ENCODE results near the gene ACADS. TPM values are rescaled to one million over a fixed set of nuclear protein-coding genes. Genes with fewer than 3 reads are reported as not detected.

ACADS gene
- total RNA-seq, 2 donors from 2014 or later: 86.0 to 202 TPM

DNA sequence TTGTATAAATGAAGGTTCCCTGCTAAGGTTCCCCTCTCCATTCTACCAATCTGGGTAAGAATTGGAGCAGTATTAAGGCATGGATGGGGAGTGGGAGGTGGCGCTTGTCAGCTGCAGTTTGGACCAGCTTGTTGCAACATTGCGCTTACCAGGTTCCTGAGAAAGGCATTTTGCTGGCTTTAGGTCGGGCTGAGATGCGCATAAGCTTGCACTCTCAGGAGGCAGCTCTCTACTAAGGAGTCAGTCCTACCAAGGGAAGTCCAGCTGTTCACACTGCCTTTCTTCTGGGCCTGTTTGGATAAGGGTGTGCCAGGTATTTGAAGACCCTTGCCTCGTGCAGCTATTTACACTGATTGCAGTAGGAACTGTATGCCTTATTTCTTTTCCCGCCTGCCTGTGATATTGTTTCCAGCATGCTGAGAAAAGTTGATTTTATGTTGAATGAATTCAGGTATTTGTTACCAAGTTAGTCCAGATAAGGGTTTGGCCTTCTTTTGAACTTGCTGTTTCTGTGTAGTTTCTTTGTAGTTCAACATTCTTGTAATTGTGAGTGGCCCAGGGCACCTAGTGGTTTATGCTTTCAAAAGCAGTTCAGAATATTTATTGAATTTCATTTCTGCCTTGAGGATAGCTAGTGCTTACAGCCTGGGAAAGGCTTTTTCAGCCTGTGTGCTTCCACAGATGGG lies 36.1 kb upstream of the ACADS start:
- intact Hi-C loops (cut with DNase I): no loop called here
- Histone ChIP-seq H3K4me3 (peak overlapping the region; percentile 94), H3K9ac (ENCODE audit: low read depth in 2 of 2, low read length in 2 of 2) (peak overlapping the region in 1 of 2 donors; percentile 80), H3K27me3 (no peaks in the 10 kb centered on the region), H3K4me1 (peaks cover 18% of the 10 kb centered on the region), H3K9me3 (no peaks in the 10 kb centered on the region), H3K27ac (peak overlapping the region; percentile 89), H3K36me3 (peaks cover 6% of the 10 kb centered on the region)
- peak; percentile 36 for DNase-seq
- TF ChIP-seq, protein P1, sequence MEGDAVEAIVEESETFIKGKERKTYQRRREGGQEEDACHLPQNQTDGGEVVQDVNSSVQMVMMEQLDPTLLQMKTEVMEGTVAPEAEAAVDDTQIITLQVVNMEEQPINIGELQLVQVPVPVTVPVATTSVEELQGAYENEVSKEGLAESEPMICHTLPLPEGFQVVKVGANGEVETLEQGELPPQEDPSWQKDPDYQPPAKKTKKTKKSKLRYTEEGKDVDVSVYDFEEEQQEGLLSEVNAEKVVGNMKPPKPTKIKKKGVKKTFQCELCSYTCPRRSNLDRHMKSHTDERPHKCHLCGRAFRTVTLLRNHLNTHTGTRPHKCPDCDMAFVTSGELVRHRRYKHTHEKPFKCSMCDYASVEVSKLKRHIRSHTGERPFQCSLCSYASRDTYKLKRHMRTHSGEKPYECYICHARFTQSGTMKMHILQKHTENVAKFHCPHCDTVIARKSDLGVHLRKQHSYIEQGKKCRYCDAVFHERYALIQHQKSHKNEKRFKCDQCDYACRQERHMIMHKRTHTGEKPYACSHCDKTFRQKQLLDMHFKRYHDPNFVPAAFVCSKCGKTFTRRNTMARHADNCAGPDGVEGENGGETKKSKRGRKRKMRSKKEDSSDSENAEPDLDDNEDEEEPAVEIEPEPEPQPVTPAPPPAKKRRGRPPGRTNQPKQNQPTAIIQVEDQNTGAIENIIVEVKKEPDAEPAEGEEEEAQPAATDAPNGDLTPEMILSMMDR (IDR thresholded peaks at IDR 0.05): no peak

DNA sequence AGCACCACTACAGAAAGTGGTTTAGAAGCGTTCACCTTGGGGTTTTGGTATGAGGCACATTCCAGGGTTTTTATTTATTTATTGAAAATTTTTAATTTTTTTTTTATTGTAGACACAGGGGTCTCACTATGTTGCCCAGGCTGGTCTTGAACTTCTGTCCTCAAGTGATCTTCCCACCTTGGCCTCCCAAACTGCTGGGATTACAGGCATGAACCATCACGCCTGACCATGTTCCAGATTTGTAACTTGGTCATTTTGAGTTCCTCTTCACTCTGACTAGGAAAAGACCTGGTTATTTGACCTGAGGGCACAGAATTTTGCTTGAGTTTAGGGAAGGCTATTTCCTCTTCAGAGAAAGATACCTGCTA lies 35.6 kb upstream of the ACADS start:
- TF ChIP-seq, protein P1 (IDR thresholded peaks at IDR 0.05): no peak
- H3K9ac ChIP-seq (ENCODE audit: low read depth in 2 of 2, low read length in 2 of 2): peak overlapping the region in 1 of 2 donors; percentile 80
- no peak for DNase-seq
- H3K9me3 ChIP-seq: no peaks in the 10 kb centered on the region
- H3K4me3 ChIP-seq: no peak overlapping the region
- H3K36me3 ChIP-seq: peaks cover 10% of the 10 kb centered on the region
- H3K27ac ChIP-seq: peak overlapping the region; percentile 89
- no peaks in the 10 kb centered on the region for H3K27me3 ChIP-seq
- intact Hi-C loops (cut with DNase I): no loop called here
- peaks cover 18% of the 10 kb centered on the region for H3K4me1 ChIP-seq

DNA sequence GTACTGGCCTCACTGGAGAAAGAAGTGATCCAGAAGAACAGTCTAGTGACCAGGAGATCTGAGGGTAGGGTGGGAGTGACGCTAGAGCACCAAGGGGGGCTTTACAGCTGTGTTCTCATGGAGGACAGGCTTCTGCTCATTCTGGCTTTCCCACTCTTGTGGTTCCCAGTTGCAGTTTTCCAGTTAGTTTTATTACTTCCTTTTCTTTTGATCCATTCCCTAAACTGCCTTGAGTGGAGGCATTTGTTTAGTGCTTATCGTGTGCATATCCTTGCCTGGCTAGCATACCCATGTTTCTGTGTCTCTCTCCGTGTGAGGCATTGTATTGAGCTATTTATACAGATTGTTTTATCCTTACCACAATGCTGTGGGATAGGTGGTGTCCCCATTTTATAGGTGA lies 34.6 kb upstream of the ACADS start:
- intact Hi-C loops (cut with DNase I): no loop called here
- Histone ChIP-seq H3K27me3 (no peaks in the 10 kb centered on the region), H3K4me1 (peaks cover 18% of the 10 kb centered on the region), H3K27ac (peak overlapping the region; percentile 89), H3K4me3 (no peak overlapping the region), H3K9ac (ENCODE audit: low read depth in 2 of 2, low read length in 2 of 2) (peak overlapping the region in 1 of 2 donors; percentile 65), H3K36me3 (peaks cover 11% of the 10 kb centered on the region), H3K9me3 (no peaks in the 10 kb centered on the region)
- DNase-seq: no peak
- TF ChIP-seq, protein P1 (IDR thresholded peaks at IDR 0.05): no peak

DNA sequence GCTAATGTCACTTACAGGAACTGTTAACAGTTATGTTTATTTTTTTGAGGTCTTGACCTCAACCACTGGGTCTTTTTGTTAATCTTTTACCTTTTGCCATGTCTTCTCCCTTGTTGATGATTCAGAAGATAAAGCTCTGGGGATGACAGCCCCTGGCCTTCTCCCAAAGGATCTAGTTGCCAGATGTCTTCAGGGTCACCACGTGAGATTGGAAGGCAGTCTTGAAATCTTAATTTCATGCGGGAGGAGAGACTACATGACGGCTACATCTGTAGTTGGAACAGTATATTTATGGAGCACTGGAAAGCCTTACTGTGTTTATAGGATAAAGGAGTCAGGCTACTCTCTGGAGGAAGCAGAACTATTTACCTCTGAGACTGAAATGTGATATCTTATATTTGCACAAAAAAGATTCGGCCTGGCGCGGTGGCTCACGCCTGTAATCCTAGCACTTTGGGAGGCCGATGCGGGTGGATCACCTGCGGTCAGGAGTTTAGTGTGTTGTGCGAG lies 33.0 kb upstream of the ACADS start:
- no peaks in the 10 kb centered on the region for H3K27me3 ChIP-seq
- H3K36me3 ChIP-seq: peaks cover 14% of the 10 kb centered on the region
- DNase-seq: no peak
- intact Hi-C loops (cut with DNase I): loop anchor here (2.0 kb wide), 1 partner anchor 18 kb away; the partner anchor contains the start of gene UNC119B
- TF ChIP-seq, protein P1 (IDR thresholded peaks at IDR 0.05): no peak
- H3K4me3 ChIP-seq: no peak overlapping the region
- H3K4me1 ChIP-seq: peaks cover 18% of the 10 kb centered on the region
- H3K9me3 ChIP-seq: no peaks in the 10 kb centered on the region
- H3K9ac ChIP-seq (ENCODE audit: low read depth in 2 of 2, low read length in 2 of 2): peak overlapping the region in 1 of 2 donors; percentile 13
- peak overlapping the region; percentile 89 for H3K27ac ChIP-seq

DNA sequence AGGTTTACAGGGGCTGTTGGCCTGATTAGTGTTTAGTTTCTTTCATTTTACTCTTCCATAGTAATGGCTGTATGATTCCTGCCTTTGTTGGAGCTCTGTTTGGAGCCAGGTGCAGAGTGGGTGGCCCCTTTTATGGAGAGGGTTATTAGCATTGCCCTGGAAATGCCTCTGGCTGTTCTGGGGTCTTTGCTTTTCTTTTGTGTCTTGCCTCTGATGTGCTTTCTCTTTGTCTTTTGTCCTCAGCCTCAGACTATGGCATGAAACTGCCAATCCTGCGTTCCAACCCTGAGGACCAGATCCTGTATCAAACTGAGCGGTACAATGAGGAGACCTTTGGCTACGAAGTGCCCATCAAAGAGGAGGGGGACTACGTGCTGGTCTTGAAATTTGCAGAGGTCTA lies 31.8 kb upstream of the ACADS start:
- Histone ChIP-seq H3K27ac (no peak overlapping the region), H3K9ac (ENCODE audit: low read depth in 2 of 2, low read length in 2 of 2) (peak overlapping the region in 1 of 2 donors; percentile 2), H3K9me3 (no peaks in the 10 kb centered on the region), H3K4me3 (no peak overlapping the region), H3K27me3 (no peaks in the 10 kb centered on the region), H3K4me1 (peaks cover 18% of the 10 kb centered on the region), H3K36me3 (peaks cover 14% of the 10 kb centered on the region)
- intact Hi-C loops (cut with DNase I): loop anchor here (2.0 kb wide), 1 partner anchor 17 kb away; the partner anchor contains the start of gene UNC119B
- DNase-seq: no peak
- TF ChIP-seq, protein P1 (IDR thresholded peaks at IDR 0.05): no peak

Data from colonic mucosa (tissue), 4 donors.